GOT3 (cell line): Measurements from ENCODE around the gene VCL.
"Not testable (repeated sequence)": the region's sequence is repeated elsewhere in the genome, so short reads cannot be mapped to it uniquely, and the experiment has no call there.

Experiments
- DNase-seq: peaks from one replicate; lab custom pipeline; 2025; ENCODE audit warnings: mixed read lengths; lab: John Stamatoyannopoulos, UW

The VCL gene

GRCh38 chr10:73997787-73998622 is at the start of gene VCL:
Gene VCL, plus strand, starts transcription at chr10:73998116. Its CDS starts 92 bp downstream, at chr10:73998208.
- peak; percentile 95 for DNase-seq

GRCh38 chr10:73948947-73949633 is 48.8 kb upstream of the VCL start:
- DNase-seq, result no peak

- DNase-seq, result no peak
Measured at GRCh38 chr10:73950155-73950948, 47.6 kb upstream of the VCL start.

GRCh38 chr10:73953665-73954064 is 44.3 kb upstream of the VCL start:
- DNase-seq, result no peak

GRCh38 chr10:73954737-73955136 is 43.2 kb upstream of the VCL start:
- no peak for DNase-seq

GRCh38 chr10:73955719-73956118 is 42.2 kb upstream of the VCL start:
- no peak for DNase-seq

GRCh38 chr10:73956476-73957359 is 41.2 kb upstream of the VCL start:
- no peak for DNase-seq

- no peak for DNase-seq
Measured at GRCh38 chr10:73959484-73960243, 38.3 kb upstream of the VCL start.

GRCh38 chr10:73962386-73962785 is 35.5 kb upstream of the VCL start:
- DNase-seq, result no peak

- DNase-seq, result not testable (repeated sequence)
Measured at GRCh38 chr10:73963533-73963932, 34.4 kb upstream of the VCL start.

GRCh38 chr10:73964743-73965142 is 33.2 kb upstream of the VCL start:
- no peak for DNase-seq

GRCh38 chr10:73965267-73965889 is 32.5 kb upstream of the VCL start:
- DNase-seq, result not testable (repeated sequence)

- DNase-seq, result peak; percentile 84
Measured at GRCh38 chr10:73965890-73966768, 31.8 kb upstream of the VCL start.

- DNase-seq, result no peak
Measured at GRCh38 chr10:73967022-73967429, 30.9 kb upstream of the VCL start.

- no peak for DNase-seq
Measured at GRCh38 chr10:73967544-73967943, 30.4 kb upstream of the VCL start.

GRCh38 chr10:73968098-73968521 is 29.8 kb upstream of the VCL start:
- no peak for DNase-seq

GRCh38 chr10:73969224-73969841 is 28.6 kb upstream of the VCL start:
- DNase-seq, result no peak

GRCh38 chr10:73970845-73971244 is 27.1 kb upstream of the VCL start:
- no peak for DNase-seq
